Cardiac muscle cell (in vitro differentiated cells and primary cell): ENCODE measurements around the gene ACSL1. TPM values are rescaled to one million over a fixed set of nuclear protein-coding genes. Genes with fewer than 3 reads are reported as not detected.

Experiments used
- DNase-seq, 2 donors: peaks; one replicate each; pipeline versions ENCODE4 v3.0.0 to v3.0.0-alpha.2; 2010 to 2017; ENCODE audit warnings: low read depth in 1 of 2, low spot score in 1 of 2
- H3K27ac ChIP-seq: fragments of 200-600 bp; sonication (generic); 2 replicates; pipeline ENCODE4 v1.5.1; 2016
- H3K27me3 ChIP-seq: fragments of 200-600 bp; sonication (generic); 2 replicates; pipeline ENCODE4 v1.6.0; 2016; ENCODE audit warnings: control low read depth
- H3K36me3 ChIP-seq: fragments of 200-600 bp; sonication (generic); 2 replicates; pipeline ENCODE4 v1.5.1; 2016; ENCODE audit warnings: control low read depth
- H3K4me1 ChIP-seq: fragments of 200-600 bp; sonication (generic); 2 replicates; pipeline ENCODE4 v1.8.1; 2017; ENCODE audit warnings: low read depth, mild to moderate bottlenecking, mixed run types
- H3K4me3 ChIP-seq: fragments of 200-600 bp; sonication (generic); 2 replicates; pipeline ENCODE4 v1.5.1; 2016; ENCODE audit warnings: mild to moderate bottlenecking
- H3K9me3 ChIP-seq: fragments of 200-600 bp; sonication (generic); 2 replicates; pipeline ENCODE4 v1.5.1; 2017; ENCODE audit warnings: low read depth, mild to moderate bottlenecking, control low read depth
- CTCF ChIP-seq: IDR thresholded peaks from 2 replicates; pipeline ENCODE4 v1.5.1; 2012; ENCODE audit warnings: low read depth, mild to moderate bottlenecking, low read length
- polyA plus RNA-seq: library from polyadenylated mRNA; unstranded; fragments of >200 nt; fragmentation: Nextera tagmentation; extraction: Ambion mirVana; gene quantifications from 2 replicates; pipeline ENCODE4 v1.2.1, GENCODE V29; 2016
- total RNA-seq: library from RNA; depleted of rRNA; stranded (reverse); fragments of >200 nt; gene quantifications from 2 replicates; pipeline ENCODE4 v1.2.3, GENCODE V29; 2016

ACSL1 gene
- total and polyA plus RNA-seq, 2 experiments from 2014 or later = 66.4 to 76.6 TPM

GRCh38 chr4:184715526-184715925 is 110.2 kb downstream of the ACSL1 start:
- Histone ChIP-seq H3K9me3 (no peaks in the 10 kb centered on the region), H3K4me1 (no peaks in the 10 kb centered on the region), H3K36me3 (peaks cover under 1% of the 10 kb centered on the region), H3K27me3 (no peaks in the 10 kb centered on the region), H3K27ac (no peak overlapping the region), H3K4me3 (no peak overlapping the region)
- DNase-seq = no peak
- TF ChIP-seq CTCF = no peak

GRCh38 chr4:184713887-184714286 is 111.9 kb downstream of the ACSL1 start:
- no peak for DNase-seq
- H3K27me3 ChIP-seq = no peaks in the 10 kb centered on the region
- no peaks in the 10 kb centered on the region for H3K36me3 ChIP-seq
- no peak overlapping the region for H3K27ac ChIP-seq
- no peaks in the 10 kb centered on the region for H3K9me3 ChIP-seq
- TF ChIP-seq CTCF = no peak
- H3K4me1 ChIP-seq = no peaks in the 10 kb centered on the region
- H3K4me3 ChIP-seq = no peak overlapping the region

- no peaks in the 10 kb centered on the region for H3K36me3 ChIP-seq
- DNase-seq = no peak
Measured at GRCh38 chr4:184712322-184712721, 113.4 kb downstream of the ACSL1 start.

GRCh38 chr4:184706453-184706852 is 119.3 kb downstream of the ACSL1 start:
- no peaks in the 10 kb centered on the region for H3K27me3 ChIP-seq

More at GRCh38 chr4:184712322-184712721, 113.4 kb downstream of the ACSL1 start:
- TF ChIP-seq CTCF = no peak
- Histone ChIP-seq H3K4me1 (no peaks in the 10 kb centered on the region), H3K27ac (no peak overlapping the region), H3K27me3 (no peaks in the 10 kb centered on the region), H3K9me3 (no peaks in the 10 kb centered on the region), H3K4me3 (no peak overlapping the region)

GRCh38 chr4:184705692-184706091 is 120.1 kb downstream of the ACSL1 start:
- Histone ChIP-seq H3K9me3 (no peaks in the 10 kb centered on the region), H3K27me3 (no peaks in the 10 kb centered on the region), H3K27ac (no peak overlapping the region), H3K36me3 (no peaks in the 10 kb centered on the region), H3K4me3 (no peak overlapping the region), H3K4me1 (no peaks in the 10 kb centered on the region)
- TF ChIP-seq CTCF = no peak
- no peak for DNase-seq

More at GRCh38 chr4:184706453-184706852, 119.3 kb downstream of the ACSL1 start:
- DNase-seq = no peak
- no peak overlapping the region for H3K27ac ChIP-seq
- no peak overlapping the region for H3K4me3 ChIP-seq
- no peak for TF ChIP-seq CTCF
- no peaks in the 10 kb centered on the region for H3K36me3 ChIP-seq
- no peaks in the 10 kb centered on the region for H3K4me1 ChIP-seq
- no peaks in the 10 kb centered on the region for H3K9me3 ChIP-seq

Other genes starting within 250 kb of the ACSL1 start
- gene CASP3, start 176.5 kb downstream of the ACSL1 start, total RNA-seq = 28.7 and 30.7 TPM in 2 replicates
- 50.1 and 60.6 TPM in 2 replicates for gene CASP3, start 176.5 kb downstream of the ACSL1 start, polyA plus RNA-seq
- gene PRIMPOL, start 176.2 kb downstream of the ACSL1 start, total RNA-seq = 16.5 and 30.1 TPM in 2 replicates
- gene PRIMPOL, start 176.2 kb downstream of the ACSL1 start, polyA plus RNA-seq = 18.5 and 24.7 TPM in 2 replicates
- 8.7 TPM in 2 replicates for gene CENPU, start 91.9 kb downstream of the ACSL1 start, total RNA-seq
- gene CENPU, start 91.9 kb downstream of the ACSL1 start, polyA plus RNA-seq = 9.9 and 16.5 TPM in 2 replicates
- gene HELT, start 192.5 kb upstream of the ACSL1 start, total RNA-seq = not detected in 2 replicates
- not detected in 2 replicates for gene HELT, start 192.5 kb upstream of the ACSL1 start, polyA plus RNA-seq